ENCODE measurements around the gene TREML1. TPM values are rescaled to one million over a fixed set of nuclear protein-coding genes. Genes with fewer than 3 reads are reported as not detected.

The TREML1 gene
- total and polyA plus RNA-seq, 7 donors, result 0.48 to 3.3 TPM; not detected in 5

DNA sequence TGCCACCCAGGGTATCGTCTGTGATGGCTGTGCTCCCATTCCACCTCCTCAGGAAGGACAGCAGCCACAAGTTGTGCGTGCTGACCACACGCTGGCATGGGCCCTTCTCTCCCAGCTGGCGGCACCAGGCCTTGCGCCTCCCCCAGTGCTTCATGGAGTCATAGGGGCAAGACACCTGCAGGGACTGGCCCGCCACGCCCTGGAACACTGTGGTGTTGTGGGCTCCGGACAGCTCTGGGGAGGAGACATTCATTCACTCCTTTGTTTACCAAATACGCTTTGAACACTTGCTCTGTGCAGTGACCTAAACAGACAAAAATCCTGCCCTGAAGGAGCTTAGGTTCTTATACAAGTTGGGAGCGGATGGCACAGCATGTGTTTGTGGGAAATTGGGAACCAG lies 7.2 kb upstream of the TREML1 start:
- no peak for TF ChIP-seq EP300 (IDR thresholded peaks at IDR 0.05)
- TF ChIP-seq, protein P1, sequence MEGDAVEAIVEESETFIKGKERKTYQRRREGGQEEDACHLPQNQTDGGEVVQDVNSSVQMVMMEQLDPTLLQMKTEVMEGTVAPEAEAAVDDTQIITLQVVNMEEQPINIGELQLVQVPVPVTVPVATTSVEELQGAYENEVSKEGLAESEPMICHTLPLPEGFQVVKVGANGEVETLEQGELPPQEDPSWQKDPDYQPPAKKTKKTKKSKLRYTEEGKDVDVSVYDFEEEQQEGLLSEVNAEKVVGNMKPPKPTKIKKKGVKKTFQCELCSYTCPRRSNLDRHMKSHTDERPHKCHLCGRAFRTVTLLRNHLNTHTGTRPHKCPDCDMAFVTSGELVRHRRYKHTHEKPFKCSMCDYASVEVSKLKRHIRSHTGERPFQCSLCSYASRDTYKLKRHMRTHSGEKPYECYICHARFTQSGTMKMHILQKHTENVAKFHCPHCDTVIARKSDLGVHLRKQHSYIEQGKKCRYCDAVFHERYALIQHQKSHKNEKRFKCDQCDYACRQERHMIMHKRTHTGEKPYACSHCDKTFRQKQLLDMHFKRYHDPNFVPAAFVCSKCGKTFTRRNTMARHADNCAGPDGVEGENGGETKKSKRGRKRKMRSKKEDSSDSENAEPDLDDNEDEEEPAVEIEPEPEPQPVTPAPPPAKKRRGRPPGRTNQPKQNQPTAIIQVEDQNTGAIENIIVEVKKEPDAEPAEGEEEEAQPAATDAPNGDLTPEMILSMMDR (IDR thresholded peaks at IDR 0.05), result no peak
- no peak for TF ChIP-seq POLR2AphosphoS5 (IDR thresholded peaks at IDR 0.05)
- no peak for TF ChIP-seq POLR2A (IDR thresholded peaks at IDR 0.05)
- WGBS, 2 donors, result 82 to 89% methylated on average over 10 of the region's 10 CpGs
- peaks cover 0 to 8% (median 0%) of the 10 kb centered on the region in 3 donors for H3K27me3 ChIP-seq
- no peak for DNase-seq
- H3K27ac ChIP-seq, result no peak overlapping the region
- H3K4me1 ChIP-seq, result no peaks in the 10 kb centered on the region
- H3K36me3 ChIP-seq, result no peaks in the 10 kb centered on the region
- no peak overlapping the region for H3K4me3 ChIP-seq
- H3K9me3 ChIP-seq, result no peaks in the 10 kb centered on the region
- intact Hi-C loops (cut with DNase I), result no loop called here

- intact Hi-C loops (cut with DNase I), result no loop called here
- no peak overlapping the region for H3K4me3 ChIP-seq
- peaks cover 0 to 8% (median 0%) of the 10 kb centered on the region in 3 donors for H3K27me3 ChIP-seq
- no peak for DNase-seq
- TF ChIP-seq, protein P1 (IDR thresholded peaks at IDR 0.05), result no peak
- TF ChIP-seq POLR2AphosphoS5 (IDR thresholded peaks at IDR 0.05) (no peak), POLR2A (IDR thresholded peaks at IDR 0.05) (no peak), EP300 (IDR thresholded peaks at IDR 0.05) (no peak)
- H3K9me3 ChIP-seq, result no peaks in the 10 kb centered on the region
- H3K27ac ChIP-seq, result no peak overlapping the region
- H3K4me1 ChIP-seq, result no peaks in the 10 kb centered on the region
- WGBS, 2 donors, result 73 to 90% methylated on average over 3 of the region's 3 CpGs
- no peaks in the 10 kb centered on the region for H3K36me3 ChIP-seq
Measured at GRCh38 chr6:41160933-41161332, 6.8 kb upstream of the TREML1 start.

GRCh38 chr6:41159415-41160082 lies 5.4 kb upstream of the TREML1 start:
- peaks cover 0 to 8% (median 0%) of the 10 kb centered on the region in 3 donors for H3K27me3 ChIP-seq
- H3K4me1 ChIP-seq, result peaks cover 0 to 4% (median 0%) of the 10 kb centered on the region in 4 donors
- 59 to 70% methylated on average over 12 of the region's 12 CpGs for WGBS, 2 donors
- no peak overlapping the region for H3K27ac ChIP-seq
- H3K9me3 ChIP-seq, result no peaks in the 10 kb centered on the region
- no peaks in the 10 kb centered on the region for H3K36me3 ChIP-seq
- TF ChIP-seq POLR2AphosphoS5 (IDR thresholded peaks at IDR 0.05) (no peak), EP300 (IDR thresholded peaks at IDR 0.05) (no peak), POLR2A (IDR thresholded peaks at IDR 0.05) (no peak)
- TF ChIP-seq, protein P1 (IDR thresholded peaks at IDR 0.05), result no peak
- intact Hi-C loops (cut with DNase I), result no loop called here
- no peak for DNase-seq
- H3K4me3 ChIP-seq, result no peak overlapping the region

DNA sequence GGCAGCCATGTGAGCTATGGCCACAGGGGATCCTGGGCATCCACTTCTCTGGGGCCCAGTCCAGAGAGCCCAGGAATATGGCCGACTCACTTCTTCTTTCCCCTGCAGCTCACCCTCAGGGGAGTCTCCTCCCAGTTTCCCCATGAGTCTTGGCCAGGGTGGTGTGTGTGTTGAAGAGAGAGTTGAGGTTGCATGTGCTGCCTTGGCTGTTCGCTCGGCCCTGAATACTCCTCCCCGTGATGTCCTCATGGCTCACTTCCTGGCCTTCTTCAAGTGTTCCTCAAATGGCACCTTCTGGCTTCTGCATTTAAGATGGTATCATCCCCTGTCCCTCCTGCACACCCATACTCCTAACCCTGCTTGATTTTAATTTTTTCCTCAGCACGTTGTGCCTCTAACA lies 3.2 kb upstream of the TREML1 start:
- Histone ChIP-seq H3K4me3 (no peak overlapping the region), H3K36me3 (no peaks in the 10 kb centered on the region), H3K27me3 (peaks cover 0 to 8% (median 0%) of the 10 kb centered on the region in 3 donors), H3K9me3 (no peaks in the 10 kb centered on the region), H3K27ac (no peak overlapping the region), H3K4me1 (peaks cover 0 to 4% (median 0%) of the 10 kb centered on the region in 4 donors)
- no peak for TF ChIP-seq POLR2AphosphoS5 (IDR thresholded peaks at IDR 0.05)
- no peak for TF ChIP-seq EP300 (IDR thresholded peaks at IDR 0.05)
- TF ChIP-seq, protein P1 (IDR thresholded peaks at IDR 0.05), result no peak
- TF ChIP-seq POLR2A (IDR thresholded peaks at IDR 0.05), result no peak
- intact Hi-C loops (cut with DNase I), result no loop called here
- no peak for DNase-seq
- WGBS, 2 donors, result 87 to 88% methylated on average over 5 of the region's 5 CpGs

Data from sigmoid colon (tissue), 7 donors.